Brain microvascular endothelial cell (primary cell): Measurements from ENCODE around the gene LPAR2.
"Not testable (repeated sequence)": the region's sequence is repeated elsewhere in the genome, so short reads cannot be mapped to it uniquely, and the experiment has no call there.

ENCODE experiments used
- DNase-seq: peaks from one replicate; pipeline ENCODE4 v3.0.0-alpha.2; 2020
- H3K27ac ChIP-seq: fragments of 250-450 bp; sonication (Bioruptor Pico); 2 replicates; pipeline ENCODE4 v1.5.1; 2020; ENCODE audit warnings: mild to moderate bottlenecking, moderate library complexity
- H3K27me3 ChIP-seq: fragments of 250-450 bp; sonication (Bioruptor Pico); replicated peaks from 2 replicates; pipeline ENCODE4 v1.5.1; 2020; ENCODE audit warnings: mild to moderate bottlenecking
- H3K36me3 ChIP-seq: fragments of 250-450 bp; sonication (Bioruptor Pico); replicated peaks from 2 replicates; pipeline ENCODE4 v1.5.1; 2020; ENCODE audit warnings: mild to moderate bottlenecking
- H3K4me3 ChIP-seq: 2 replicates; pipeline ENCODE4 v1.5.1; 2011; ENCODE audit warnings: low read depth, mild to moderate bottlenecking, control low read depth, low read length, moderate library complexity
- in situ Hi-C: cut with HindIII; loops from 2 replicates; pipeline ENCODE4 v1.10.0; 2017; ENCODE audit warnings: low sequenced_read_pairs, low pct_ligation_motif_present
- TF ChIP-seq, protein P1 (sequence below): IDR thresholded peaks from 2 replicates; pipeline ENCODE4 v1.5.1; 2011; ENCODE audit warnings: low read depth, mild to moderate bottlenecking, moderate library complexity, low read length, control low read depth, inconsistent platforms; ENCODE audit errors: missing control alignments

Gene LPAR2

GRCh38 chr19:19618219-19619051, 9.6 kb downstream of the LPAR2 start, which contains the start of gene PBX4:
Gene PBX4 (minus strand): TSS chr19:19618687. CDS start chr19:19618629, 58 bp downstream.
- DNase-seq, result peak; percentile 82
- Histone ChIP-seq H3K27me3 (no peaks in the 10 kb centered on the region), H3K36me3 (no peaks in the 10 kb centered on the region), H3K4me3 (peak within 1 kb of the TSS; percentile 47), H3K27ac (no peak within 1 kb of the TSS)
- in situ Hi-C loops, result no loop called here
- TF ChIP-seq, protein P1, sequence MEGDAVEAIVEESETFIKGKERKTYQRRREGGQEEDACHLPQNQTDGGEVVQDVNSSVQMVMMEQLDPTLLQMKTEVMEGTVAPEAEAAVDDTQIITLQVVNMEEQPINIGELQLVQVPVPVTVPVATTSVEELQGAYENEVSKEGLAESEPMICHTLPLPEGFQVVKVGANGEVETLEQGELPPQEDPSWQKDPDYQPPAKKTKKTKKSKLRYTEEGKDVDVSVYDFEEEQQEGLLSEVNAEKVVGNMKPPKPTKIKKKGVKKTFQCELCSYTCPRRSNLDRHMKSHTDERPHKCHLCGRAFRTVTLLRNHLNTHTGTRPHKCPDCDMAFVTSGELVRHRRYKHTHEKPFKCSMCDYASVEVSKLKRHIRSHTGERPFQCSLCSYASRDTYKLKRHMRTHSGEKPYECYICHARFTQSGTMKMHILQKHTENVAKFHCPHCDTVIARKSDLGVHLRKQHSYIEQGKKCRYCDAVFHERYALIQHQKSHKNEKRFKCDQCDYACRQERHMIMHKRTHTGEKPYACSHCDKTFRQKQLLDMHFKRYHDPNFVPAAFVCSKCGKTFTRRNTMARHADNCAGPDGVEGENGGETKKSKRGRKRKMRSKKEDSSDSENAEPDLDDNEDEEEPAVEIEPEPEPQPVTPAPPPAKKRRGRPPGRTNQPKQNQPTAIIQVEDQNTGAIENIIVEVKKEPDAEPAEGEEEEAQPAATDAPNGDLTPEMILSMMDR, result no peak

GRCh38 chr19:19615086-19615485, 12.9 kb downstream of the LPAR2 start:
- no peak overlapping the region for H3K27ac ChIP-seq
- no peaks in the 10 kb centered on the region for H3K36me3 ChIP-seq
- H3K4me3 ChIP-seq, result no peak overlapping the region
- in situ Hi-C loops, result no loop called here
- no peak for DNase-seq
- H3K27me3 ChIP-seq, result no peaks in the 10 kb centered on the region
- TF ChIP-seq, protein P1, result no peak

DNA sequence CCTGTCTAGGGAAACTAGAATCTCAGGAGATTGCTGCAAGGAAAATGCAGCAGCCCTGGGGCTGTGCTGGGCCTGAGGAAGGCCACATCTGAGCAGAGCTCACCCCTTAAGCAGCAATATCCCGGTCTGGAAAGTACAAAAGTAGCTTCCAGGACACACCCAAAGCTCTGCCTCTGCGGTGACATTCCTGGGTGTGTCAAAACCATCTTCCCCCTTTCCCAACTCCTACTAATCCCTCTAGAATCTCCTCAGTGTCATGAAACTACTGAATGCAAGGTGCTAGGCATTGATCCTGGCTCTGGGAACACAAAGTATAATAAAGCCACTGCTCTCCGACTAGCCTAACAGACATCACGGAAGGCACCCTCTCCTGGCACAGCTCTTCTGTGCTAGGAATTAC, 14.5 kb downstream of the LPAR2 start:
- no peak overlapping the region for H3K27ac ChIP-seq

DNA sequence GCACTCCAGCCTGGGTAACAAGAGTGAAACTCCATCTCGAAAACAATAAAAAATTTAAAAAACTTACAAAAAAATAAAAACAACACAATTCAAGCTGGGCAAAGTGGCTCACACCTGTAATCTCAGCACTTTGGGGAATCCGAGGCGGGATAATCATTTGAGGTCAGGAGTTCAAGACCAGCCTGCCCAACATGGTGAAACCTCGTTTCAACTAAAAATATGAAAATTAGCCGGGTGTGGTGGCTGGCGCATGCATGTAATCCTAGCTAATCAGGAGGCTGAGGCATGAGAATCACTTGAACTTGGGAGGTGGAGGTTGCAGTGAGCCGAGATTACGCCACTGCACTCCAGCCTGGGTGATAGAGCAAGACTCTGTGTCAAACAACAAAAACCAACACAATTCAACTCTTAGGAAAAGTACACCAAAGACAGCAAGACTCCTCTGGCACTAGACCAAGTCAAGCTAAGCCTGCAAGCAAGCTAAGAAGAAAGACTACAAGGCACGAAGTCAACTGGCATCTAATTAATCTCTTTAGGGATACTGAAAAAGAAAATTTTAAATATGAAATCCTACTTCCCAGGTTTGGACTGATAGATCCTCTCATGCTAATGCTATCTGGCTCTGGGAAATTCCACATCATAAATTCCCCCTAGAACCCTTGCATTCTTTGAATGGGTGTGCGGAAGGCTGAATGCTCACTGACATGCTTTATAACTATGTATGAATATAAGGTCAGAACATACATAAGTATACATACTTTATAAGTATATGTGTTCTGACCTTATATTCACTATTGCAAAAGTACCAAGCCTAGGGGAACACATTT, 17.4 kb downstream of the LPAR2 start:
- in situ Hi-C loops, result no loop called here
- no peaks in the 10 kb centered on the region for H3K27me3 ChIP-seq

More for the DNA sequence above, 14.5 kb downstream of the LPAR2 start:
- TF ChIP-seq, protein P1, result no peak
- Histone ChIP-seq H3K27me3 (no peaks in the 10 kb centered on the region), H3K36me3 (no peaks in the 10 kb centered on the region), H3K4me3 (no peak overlapping the region)
- in situ Hi-C loops, result no loop called here
- no peak for DNase-seq

DNA sequence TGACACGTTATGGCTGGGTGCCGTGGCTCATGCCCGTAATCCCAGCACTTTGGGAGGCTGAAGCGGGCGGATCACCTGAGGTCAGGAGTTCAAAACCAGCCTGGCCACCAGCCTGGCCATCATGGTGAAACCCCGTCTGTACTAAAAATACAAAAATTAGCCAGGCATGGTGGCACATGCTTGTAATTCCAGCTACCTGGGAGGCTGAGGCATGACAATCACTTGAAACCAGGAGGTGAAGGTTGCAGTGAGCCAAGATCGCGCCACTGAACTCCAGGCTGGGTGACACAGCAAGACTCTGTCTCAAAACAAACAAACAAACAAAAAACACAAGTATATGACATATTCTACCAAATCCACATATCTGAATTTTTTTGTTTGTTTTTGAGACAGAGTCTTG, 21.3 kb downstream of the LPAR2 start:
- H3K27ac ChIP-seq, H3K36me3 ChIP-seq, H3K27me3 ChIP-seq, H3K4me3 ChIP-seq, DNase-seq, in situ Hi-C loops: not testable (repeated sequence)

More for the DNA sequence above, 17.4 kb downstream of the LPAR2 start:
- no peaks in the 10 kb centered on the region for H3K36me3 ChIP-seq
- H3K27ac ChIP-seq, result no peak overlapping the region
- TF ChIP-seq, protein P1, result no peak
- no peak overlapping the region for H3K4me3 ChIP-seq
- DNase-seq, result no peak

- Histone ChIP-seq H3K36me3 (no peaks in the 10 kb centered on the region), H3K27me3 (no peaks in the 10 kb centered on the region), H3K27ac (no peak overlapping the region), H3K4me3 (no peak overlapping the region)
- DNase-seq, result no peak
- TF ChIP-seq, protein P1, result no peak
- in situ Hi-C loops, result no loop called here
Measured at GRCh38 chr19:19606021-19606420, 22.0 kb downstream of the LPAR2 start.
